HG02623 (cell line): Measurements from ENCODE around the gene RETSAT.
"Not testable (repeated sequence)": the region's sequence is repeated elsewhere in the genome, so short reads cannot be mapped to it uniquely, and the experiment has no call there.

ENCODE experiments used
- ATAC-seq: cut with Tn5 transposase; IDR thresholded peaks from one replicate; pipeline ENCODE4 v1.9.1; 2021; ENCODE audit warnings: moderate library complexity; ENCODE audit not compliant: unreplicated experiment

RETSAT gene

DNA sequence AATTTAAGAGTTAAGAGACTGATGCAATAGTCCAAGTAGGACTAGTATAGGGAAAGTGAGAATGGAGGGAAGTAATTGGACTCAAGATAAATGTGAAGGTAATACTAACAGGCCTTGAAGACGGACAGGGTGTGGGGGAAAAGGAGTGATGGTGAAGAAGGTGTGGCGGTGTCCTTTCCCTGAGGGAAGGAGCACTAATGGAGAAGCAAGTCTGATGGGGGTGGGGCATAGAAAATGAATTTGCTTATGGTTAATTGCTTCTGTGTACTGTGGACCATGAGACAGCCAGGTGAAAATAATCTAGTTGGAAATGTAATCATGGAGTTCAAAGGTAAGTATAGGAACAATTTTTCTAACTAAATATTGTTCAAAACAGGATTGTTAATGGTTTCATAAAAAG lies 19.4 kb downstream of the RETSAT start:
- no peak for ATAC-seq

- ATAC-seq = not testable (repeated sequence)
These were observed 20.5 kb downstream of the RETSAT start for GRCh38 chr2:85333877-85334276.

GRCh38 chr2:85330839-85331636 lies 23.3 kb downstream of the RETSAT start:
- ATAC-seq = no peak

- not testable (repeated sequence) for ATAC-seq
These were observed 24.6 kb downstream of the RETSAT start for GRCh38 chr2:85329701-85330100.

- no peak for ATAC-seq
These were observed 25.1 kb downstream of the RETSAT start for GRCh38 chr2:85329181-85329651.

DNA sequence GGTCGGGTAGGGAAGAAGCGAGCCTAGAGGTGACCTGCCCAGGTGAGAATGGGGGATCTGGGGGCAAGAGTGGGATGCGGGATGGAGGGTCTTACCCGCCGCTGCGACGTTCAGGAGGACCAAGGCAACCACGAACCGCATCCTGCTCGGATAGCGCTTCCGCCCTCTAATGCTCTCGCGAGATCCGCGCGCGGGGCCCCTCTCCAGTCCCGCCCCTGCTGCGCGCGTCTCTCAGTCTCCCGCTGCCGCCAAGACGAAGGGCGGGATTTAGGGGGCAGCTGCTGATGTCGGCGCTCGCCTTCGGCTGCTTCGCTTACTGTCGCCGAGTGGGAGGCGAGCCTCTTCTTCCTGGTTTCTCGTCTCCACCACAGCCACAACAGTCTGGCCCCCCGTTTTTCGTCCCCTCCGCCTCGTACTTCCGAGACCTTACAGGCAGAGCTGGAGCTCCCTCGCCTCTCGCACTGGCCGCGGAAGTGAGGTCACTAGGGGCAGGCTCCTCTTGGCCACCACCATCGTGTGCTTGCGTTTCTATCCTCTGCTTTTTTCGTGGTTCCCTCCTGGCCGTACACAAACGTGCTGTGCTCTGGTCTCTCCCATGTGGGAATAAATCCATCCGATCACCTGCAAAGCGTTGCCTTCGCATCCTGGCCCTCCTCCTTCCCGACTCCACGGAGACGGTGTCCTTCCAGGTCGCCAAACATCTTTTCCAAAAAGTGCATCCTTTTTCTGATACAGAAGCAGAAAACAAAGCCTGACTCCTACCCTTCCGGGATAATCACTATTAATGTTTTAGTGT lies 26.3 kb downstream of the RETSAT start, which contains the start of gene TGOLN2:
Gene TGOLN2, minus strand, starts transcription at position 168 of the 796 bp plus-strand sequence. Its CDS starts 27 bp downstream, at position 141.
- peak; percentile 83 for ATAC-seq

GRCh38 chr2:85327160-85327821 lies 27.0 kb downstream of the RETSAT start:
- ATAC-seq = peak; percentile 25

DNA sequence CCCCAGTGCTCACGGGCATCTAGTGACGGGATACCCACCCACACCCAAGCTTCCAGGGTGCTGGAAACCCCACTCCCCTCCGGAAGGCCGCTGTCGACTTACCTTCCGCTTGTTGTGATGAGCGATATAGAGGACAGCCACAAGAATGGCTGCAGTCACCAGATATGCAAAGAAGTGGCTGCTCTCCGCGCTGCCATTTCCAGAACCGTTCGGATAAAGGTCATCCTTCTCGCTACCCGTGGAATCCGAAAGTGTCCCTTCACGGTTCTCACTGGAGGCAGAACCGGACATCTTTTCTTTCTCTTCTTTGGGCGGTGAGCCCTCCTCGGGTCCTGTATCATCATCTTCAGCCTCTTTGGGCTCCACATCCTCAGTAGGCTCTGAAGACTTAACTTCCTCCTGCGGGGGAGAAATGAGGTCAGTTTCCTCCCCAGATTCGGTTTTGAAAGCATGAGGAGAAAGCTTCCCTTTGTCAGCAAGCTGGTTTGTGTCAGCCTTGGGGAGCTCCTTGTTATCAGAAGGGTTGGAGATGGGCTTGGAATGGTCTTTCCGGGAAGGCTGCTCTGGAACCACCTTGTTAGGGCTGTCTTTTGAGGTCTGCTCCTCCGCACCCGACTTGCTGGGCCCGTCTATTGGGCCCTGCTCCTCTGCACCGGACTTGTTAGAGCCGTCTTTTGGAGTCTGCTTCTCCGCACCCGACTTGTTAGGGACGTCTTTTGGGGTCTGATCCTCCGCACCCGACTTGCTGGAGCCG lies 27.7 kb downstream of the RETSAT start:
- ATAC-seq = peak; percentile 36

DNA sequence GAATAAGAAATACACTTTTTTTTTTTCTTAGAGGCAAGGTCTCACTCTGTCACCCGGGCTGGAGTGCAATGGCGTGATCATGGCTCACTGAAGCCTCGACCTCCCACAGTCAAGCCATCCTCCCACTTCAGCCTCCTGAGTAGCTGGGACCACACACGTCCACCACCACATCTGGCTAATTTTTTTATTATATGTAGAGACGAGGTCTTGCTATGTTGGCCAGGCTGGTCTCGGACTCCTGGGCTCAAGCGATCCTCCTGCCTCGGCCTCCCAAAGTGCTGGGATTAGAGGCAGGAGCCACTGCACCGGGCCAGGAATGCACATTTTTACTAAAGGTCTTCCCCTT lies 28.9 kb downstream of the RETSAT start:
- no peak for ATAC-seq

DNA sequence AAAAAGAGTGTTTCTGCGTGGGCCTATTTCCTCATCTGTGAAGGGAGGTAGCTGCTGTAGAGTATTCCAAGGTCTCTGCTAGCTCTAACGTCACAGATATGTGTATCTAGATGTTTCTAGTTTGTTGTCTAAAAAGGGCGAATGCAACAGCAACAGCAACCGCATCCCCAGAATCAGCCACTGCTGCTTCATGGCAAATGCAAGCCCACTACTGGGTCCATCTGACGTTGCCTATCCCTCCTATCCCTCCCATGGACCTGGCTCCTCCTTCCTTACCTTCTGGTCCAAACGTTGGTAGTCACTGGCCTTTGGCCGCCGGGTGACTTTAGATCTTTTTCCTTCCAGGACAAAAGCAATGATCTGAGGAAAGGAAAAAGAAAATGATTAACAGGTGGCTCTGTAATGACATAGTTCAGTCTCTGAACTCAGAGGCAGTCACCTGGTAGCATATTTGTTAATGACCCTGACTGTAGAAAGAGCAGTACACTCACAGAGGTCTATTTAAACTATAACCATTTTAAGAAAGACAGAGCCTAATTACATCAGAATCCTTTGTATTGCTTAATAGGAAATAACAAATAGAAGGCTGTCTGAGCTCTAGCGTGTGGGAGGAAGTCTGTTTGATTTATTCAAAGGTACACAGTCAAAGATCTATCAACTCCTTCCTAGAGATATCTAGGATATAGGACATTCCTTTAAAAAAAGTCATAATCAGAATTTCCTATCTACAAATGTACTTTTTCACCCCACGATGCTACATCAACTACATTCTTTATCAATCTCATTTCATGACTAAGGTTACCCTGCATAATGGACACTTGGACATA lies 29.5 kb downstream of the RETSAT start:
- no peak for ATAC-seq

- not testable (repeated sequence) for ATAC-seq
These were observed 30.4 kb downstream of the RETSAT start for GRCh38 chr2:85323988-85324367.

GRCh38 chr2:85323351-85323987 lies 30.9 kb downstream of the RETSAT start:
- no peak for ATAC-seq

DNA sequence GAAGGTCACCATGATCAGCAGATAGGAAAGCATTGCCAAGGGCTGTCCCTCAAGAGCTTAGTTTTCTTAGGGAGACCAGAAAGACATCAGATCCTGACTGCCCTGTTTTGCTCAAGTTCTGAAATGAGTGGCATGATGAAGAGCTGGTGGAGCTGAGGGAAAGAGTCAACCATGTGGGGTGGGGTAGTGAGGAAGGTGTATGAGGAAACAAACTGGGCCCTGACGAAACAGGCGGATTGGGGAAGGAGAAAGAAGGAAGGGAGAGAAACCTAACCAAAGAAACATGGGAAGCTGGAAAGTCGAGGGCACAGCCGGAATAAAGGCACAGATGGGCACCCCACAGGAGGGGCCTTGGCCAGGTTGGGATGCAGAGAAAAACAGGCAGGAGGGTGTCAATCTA lies 34.5 kb downstream of the RETSAT start:
- ATAC-seq = no peak

GRCh38 chr2:85318222-85319074 lies 35.9 kb downstream of the RETSAT start:
- ATAC-seq = no peak

DNA sequence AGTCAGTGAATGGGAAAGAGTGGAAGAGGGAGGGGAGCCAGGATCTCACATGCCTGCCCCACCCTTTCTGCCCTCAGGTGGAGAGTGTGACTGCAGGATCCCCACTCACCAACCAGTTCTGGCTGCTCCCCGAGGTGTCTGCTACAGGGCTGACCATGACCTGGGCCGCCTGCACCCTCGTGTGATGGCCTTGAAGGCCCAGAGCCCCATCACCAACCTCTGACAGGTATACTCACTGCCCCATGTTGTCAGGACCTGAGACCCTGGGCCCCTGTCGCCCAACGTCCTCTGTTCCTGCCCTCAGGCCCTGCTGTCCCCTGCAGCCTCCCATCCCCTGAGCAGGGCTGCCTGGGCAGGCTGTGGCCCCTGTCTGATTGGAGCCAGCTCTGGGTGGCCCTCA lies 38.4 kb downstream of the RETSAT start:
- not testable (repeated sequence) for ATAC-seq

GRCh38 chr2:85314884-85315242 lies 39.5 kb downstream of the RETSAT start:
- no peak for ATAC-seq

- no peak for ATAC-seq
These were observed 41.9 kb downstream of the RETSAT start for GRCh38 chr2:85312404-85312803.

DNA sequence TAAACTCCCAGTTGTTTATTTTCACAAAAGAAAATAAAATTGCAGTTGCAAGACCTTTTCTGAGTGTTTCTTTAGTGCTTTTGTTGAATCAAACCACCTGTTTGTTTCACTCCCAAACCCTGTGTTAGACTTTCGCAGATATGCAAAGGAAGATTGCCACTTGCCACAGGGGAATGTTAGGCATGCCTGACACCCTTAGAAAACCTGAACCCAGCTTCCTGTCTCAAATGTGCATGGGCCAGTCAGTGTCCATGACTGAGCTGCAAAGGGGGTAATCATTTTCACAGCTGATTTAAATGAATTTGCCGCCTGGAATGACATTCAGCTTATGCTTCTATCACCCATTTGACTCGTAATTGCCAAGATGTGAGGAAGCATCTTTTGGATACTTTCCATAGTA lies 44.0 kb downstream of the RETSAT start:
- ATAC-seq = peak; percentile 39
